Hematopoietic multipotent progenitor cell treated with erythropoietin and hydrocortisone succinate and interleukin-3 and kit ligand, for 4 days (in vitro differentiated cells): Measurements from ENCODE around the gene HIGD1A.
"Not testable (repeated sequence)": the region's sequence is repeated elsewhere in the genome, so short reads cannot be mapped to it uniquely, and the experiment has no call there.

ENCODE experiments used
- DNase-seq: peaks from one replicate; pipeline ENCODE4 v3.0.0-alpha.2; 2015

Gene HIGD1A

GRCh38 chr3:42827654-42828053, 23.4 kb upstream of the HIGD1A start:
- no peak for DNase-seq

GRCh38 chr3:42827023-42827422, 22.7 kb upstream of the HIGD1A start:
- DNase-seq = no peak

GRCh38 chr3:42826141-42826540, 21.9 kb upstream of the HIGD1A start:
- DNase-seq = no peak

- no peak for DNase-seq
These were observed 19.1 kb upstream of the HIGD1A start for GRCh38 chr3:42823351-42823750.

- no peak for DNase-seq
These were observed 18.5 kb upstream of the HIGD1A start for GRCh38 chr3:42822828-42823227.

- DNase-seq = no peak
These were observed 16.4 kb upstream of the HIGD1A start for GRCh38 chr3:42820746-42821051.

GRCh38 chr3:42819351-42819965, 15.2 kb upstream of the HIGD1A start:
- no peak for DNase-seq

GRCh38 chr3:42815826-42816225, 11.5 kb upstream of the HIGD1A start:
- peak; percentile 20 for DNase-seq

GRCh38 chr3:42814914-42815507, 10.7 kb upstream of the HIGD1A start:
- DNase-seq = peak; percentile 79

GRCh38 chr3:42814246-42814645, 10.0 kb upstream of the HIGD1A start:
- DNase-seq = no peak

- DNase-seq = peak; percentile 84
These were observed 7.0 kb upstream of the HIGD1A start for GRCh38 chr3:42811118-42811883.

GRCh38 chr3:42810706-42811105, 6.4 kb upstream of the HIGD1A start:
- DNase-seq = not testable (repeated sequence)

GRCh38 chr3:42809202-42809601, 4.9 kb upstream of the HIGD1A start, which contains the start of gene ACKR2:
Gene ACKR2, plus strand, starts transcription at chr3:42809445. Its CDS starts 55,058 bp downstream, at chr3:42864503.
- DNase-seq = no peak

GRCh38 chr3:42807929-42808328, 3.6 kb upstream of the HIGD1A start:
- no peak for DNase-seq

- DNase-seq = no peak
These were observed 991 bp upstream of the HIGD1A start for GRCh38 chr3:42805141-42805821.

GRCh38 chr3:42804831-42805132, 492 bp upstream of the HIGD1A start:
- no peak for DNase-seq

GRCh38 chr3:42803414-42804105, 730 bp downstream of the HIGD1A start:
- peak; percentile 76 for DNase-seq

GRCh38 chr3:42802876-42803413, 1.3 kb downstream of the HIGD1A start:
- DNase-seq = no peak

GRCh38 chr3:42801784-42802183, 2.5 kb downstream of the HIGD1A start:
- no peak for DNase-seq

- no peak for DNase-seq
These were observed 3.2 kb downstream of the HIGD1A start for GRCh38 chr3:42801048-42801620.

GRCh38 chr3:42800251-42800650, 4.0 kb downstream of the HIGD1A start:
- DNase-seq = peak; percentile 35

GRCh38 chr3:42799376-42799775, 4.9 kb downstream of the HIGD1A start:
- no peak for DNase-seq
